ENCODE data around the gene DAAM1. TPM values are rescaled to one million over a fixed set of nuclear protein-coding genes. Genes with fewer than 3 reads are reported as not detected.

Gene DAAM1
- total RNA-seq, 2 donors from 2014 or later = 11.1 to 13.9 TPM

DNA sequence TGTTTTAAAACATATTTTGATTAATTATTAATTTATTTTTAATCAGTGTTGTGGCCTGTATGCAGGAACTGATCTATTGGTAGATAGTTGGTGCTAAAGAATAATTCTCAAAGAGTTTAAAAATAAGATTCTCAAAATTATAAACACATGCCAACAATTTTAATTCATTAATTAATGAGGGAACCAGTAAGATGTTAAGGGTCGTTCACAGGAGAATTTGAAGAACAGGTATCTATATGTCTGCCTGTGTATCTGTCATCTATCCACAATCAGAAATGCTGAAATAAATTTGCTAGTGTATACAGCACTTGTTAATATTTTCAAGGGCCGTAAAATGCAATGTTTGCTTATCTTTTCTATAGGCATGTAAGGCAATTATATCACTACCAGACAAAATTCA, 18.4 kb downstream of the DAAM1 start:
- Mint-ChIP-seq H3K9me3 (no peaks in the 10 kb centered on the region), H3K36me3 (no peaks in the 10 kb centered on the region), H3K27ac (no peak overlapping the region)
- ATAC-seq (no peak), DNase-seq (ENCODE audit: low spot score in 2 of 2) (no peak)

- no peak for DNase-seq (ENCODE audit: low spot score in 2 of 2)
- Mint-ChIP-seq H3K9me3 (no peaks in the 10 kb centered on the region), H3K36me3 (no peaks in the 10 kb centered on the region), H3K27ac (no peak overlapping the region)
- no peak for ATAC-seq
Measured at GRCh38 chr14:59207506-59207933, 19.1 kb downstream of the DAAM1 start.

DNA sequence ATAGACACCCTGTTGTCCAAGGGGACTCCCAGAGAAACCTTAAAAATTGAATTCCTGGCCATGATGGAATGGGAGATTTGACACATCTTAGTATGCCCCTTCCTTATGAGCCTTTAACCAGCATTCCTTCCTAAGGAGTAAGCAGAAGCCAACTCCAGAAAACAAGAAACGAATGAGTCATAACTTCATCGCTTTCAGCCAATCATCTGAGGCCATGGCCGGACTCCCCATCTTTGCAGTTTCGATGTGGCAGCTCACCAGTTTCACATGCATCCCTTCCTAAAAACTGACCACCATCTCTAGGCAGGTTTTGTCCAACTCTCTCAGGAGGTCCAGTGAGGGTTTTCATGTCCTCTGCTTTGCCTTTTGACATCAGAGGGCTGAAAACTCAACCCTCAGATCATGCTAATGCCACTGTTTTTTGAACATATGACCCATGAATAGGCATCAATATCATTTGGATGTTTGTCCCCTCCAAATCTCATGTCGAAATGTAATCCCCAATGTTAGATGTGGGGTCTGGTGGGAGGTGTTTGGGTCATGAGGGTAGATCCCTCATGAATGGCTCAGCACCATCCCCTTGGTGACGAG, 19.9 kb downstream of the DAAM1 start:
- no peak for DNase-seq (ENCODE audit: low spot score in 2 of 2)
- Mint-ChIP-seq H3K36me3 (no peaks in the 10 kb centered on the region), H3K27ac (no peak overlapping the region), H3K9me3 (no peaks in the 10 kb centered on the region)
- no peak for ATAC-seq

GRCh38 chr14:59208954-59209353, 20.5 kb downstream of the DAAM1 start:
- no peak for DNase-seq (ENCODE audit: low spot score in 2 of 2)
- no peak overlapping the region for H3K27ac Mint-ChIP-seq

GRCh38 chr14:59210621-59211020, 22.2 kb downstream of the DAAM1 start:
- no peaks in the 10 kb centered on the region for H3K36me3 Mint-ChIP-seq
- H3K27ac Mint-ChIP-seq = no peak overlapping the region
- ATAC-seq (no peak), DNase-seq (ENCODE audit: low spot score in 2 of 2) (no peak)
- no peaks in the 10 kb centered on the region for H3K9me3 Mint-ChIP-seq

More at GRCh38 chr14:59208954-59209353, 20.5 kb downstream of the DAAM1 start:
- no peak for ATAC-seq
- no peaks in the 10 kb centered on the region for H3K9me3 Mint-ChIP-seq
- H3K36me3 Mint-ChIP-seq = no peaks in the 10 kb centered on the region

GRCh38 chr14:59213368-59214315, 25.2 kb downstream of the DAAM1 start:
- ATAC-seq (no peak), DNase-seq (ENCODE audit: low spot score in 2 of 2) (no peak)
- Mint-ChIP-seq H3K27ac (no peak overlapping the region), H3K36me3 (no peaks in the 10 kb centered on the region), H3K9me3 (no peaks in the 10 kb centered on the region)

DNA sequence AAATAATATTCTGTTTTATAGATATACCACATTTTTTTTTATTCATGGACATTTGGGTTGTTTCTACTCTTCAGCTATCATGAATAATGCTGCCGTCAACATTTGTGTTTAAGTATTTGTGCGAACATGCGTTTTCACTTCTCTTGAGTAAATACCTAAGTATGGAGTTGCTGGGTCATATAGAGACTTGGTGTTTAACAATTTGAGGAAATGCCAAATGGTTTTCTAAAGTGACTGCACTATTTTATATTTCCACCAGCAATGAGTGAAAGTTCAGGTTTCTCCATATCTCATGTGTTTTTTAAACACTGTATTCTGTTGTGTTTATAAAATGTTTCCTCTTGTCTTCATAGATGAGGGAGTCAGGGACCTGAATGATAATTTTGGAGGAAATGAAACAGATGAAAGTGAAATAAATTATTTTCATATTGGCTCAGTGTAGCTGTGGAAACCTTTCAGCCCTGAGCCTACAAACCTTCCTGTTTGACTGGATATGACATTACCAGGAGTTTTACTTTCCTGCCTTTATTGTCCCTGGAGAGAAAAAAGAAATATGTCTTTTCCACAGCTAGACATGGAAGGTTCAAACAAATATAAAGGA, 26.3 kb downstream of the DAAM1 start:
- Mint-ChIP-seq H3K27ac (no peak overlapping the region), H3K9me3 (no peaks in the 10 kb centered on the region), H3K36me3 (no peaks in the 10 kb centered on the region)
- DNase-seq (ENCODE audit: low spot score in 2 of 2) (no peak), ATAC-seq (no peak)

DNA sequence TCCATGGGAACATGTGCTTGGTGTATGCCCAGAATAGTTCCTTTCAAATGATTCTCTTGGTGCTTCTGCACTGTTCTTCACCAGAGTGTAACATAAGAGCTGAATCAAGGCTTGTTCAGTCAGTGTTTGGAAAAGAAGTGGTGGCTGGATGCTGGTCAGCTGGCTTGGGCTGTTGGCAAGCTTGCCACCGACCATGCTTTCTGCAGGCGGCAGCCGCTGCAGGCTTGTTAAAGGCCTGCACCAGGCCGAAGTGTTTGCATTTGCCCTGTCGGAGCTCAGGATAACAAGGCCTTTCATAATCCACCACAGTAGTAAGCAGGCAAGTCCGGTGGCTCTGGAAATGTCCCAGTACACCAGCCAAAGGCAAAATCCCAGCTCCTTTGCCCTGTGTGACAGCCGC, 26.9 kb downstream of the DAAM1 start:
- H3K9me3 Mint-ChIP-seq = no peaks in the 10 kb centered on the region
- ATAC-seq = no peak
- H3K36me3 Mint-ChIP-seq = no peaks in the 10 kb centered on the region
- no peak overlapping the region for H3K27ac Mint-ChIP-seq
- no peak for DNase-seq (ENCODE audit: low spot score in 2 of 2)

GRCh38 chr14:59215757-59216156, 27.3 kb downstream of the DAAM1 start:
- H3K9me3 Mint-ChIP-seq = peaks cover 0 to 2% of the 10 kb centered on the region in 2 donors
- no peak overlapping the region for H3K27ac Mint-ChIP-seq
- no peak for ATAC-seq
- H3K36me3 Mint-ChIP-seq = no peaks in the 10 kb centered on the region
- DNase-seq (ENCODE audit: low spot score in 2 of 2) = no peak

- H3K27ac Mint-ChIP-seq = no peak overlapping the region
- peaks cover 0 to 6% of the 10 kb centered on the region in 2 donors for H3K36me3 Mint-ChIP-seq
- no peak for ATAC-seq
- DNase-seq (ENCODE audit: low spot score in 2 of 2) = no peak
- peaks cover 0 to 7% of the 10 kb centered on the region in 2 donors for H3K9me3 Mint-ChIP-seq
Measured at GRCh38 chr14:59217011-59217410, 28.5 kb downstream of the DAAM1 start.

GRCh38 chr14:59221568-59221967, 33.1 kb downstream of the DAAM1 start:
- no peak for ATAC-seq
- Mint-ChIP-seq H3K36me3 (peaks cover 0 to 6% of the 10 kb centered on the region in 2 donors), H3K27ac (no peak overlapping the region)

GRCh38 chr14:59224341-59224740, 35.9 kb downstream of the DAAM1 start:
- peaks cover 0 to 7% of the 10 kb centered on the region in 2 donors for H3K9me3 Mint-ChIP-seq
- ATAC-seq (no peak), DNase-seq (ENCODE audit: low spot score in 2 of 2) (no peak)
- no peak overlapping the region for H3K27ac Mint-ChIP-seq
- H3K36me3 Mint-ChIP-seq = peaks cover 0 to 6% of the 10 kb centered on the region in 2 donors

More at GRCh38 chr14:59221568-59221967, 33.1 kb downstream of the DAAM1 start:
- peaks cover 0 to 7% of the 10 kb centered on the region in 2 donors for H3K9me3 Mint-ChIP-seq
- DNase-seq (ENCODE audit: low spot score in 2 of 2) = no peak

DNA sequence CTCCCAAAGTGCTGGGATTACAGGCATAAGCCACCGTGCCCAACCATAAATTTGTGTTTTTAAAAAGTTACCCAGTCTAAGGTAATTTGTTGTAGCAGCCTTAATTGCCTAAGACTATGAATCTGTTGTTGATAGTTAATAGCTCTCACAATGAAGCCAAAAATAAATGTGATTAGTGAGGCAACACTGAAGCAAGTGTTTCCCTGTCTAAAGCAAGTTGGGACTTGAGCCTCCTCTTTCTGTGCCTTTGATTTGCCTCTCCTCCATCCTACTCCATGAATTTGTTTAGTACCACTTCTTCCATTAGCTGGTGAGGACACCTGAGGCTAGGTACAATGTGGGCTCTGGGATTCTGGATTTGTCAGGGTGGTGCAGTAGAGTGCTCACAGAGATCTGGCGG, 36.8 kb downstream of the DAAM1 start:
- ATAC-seq (no peak), DNase-seq (ENCODE audit: low spot score in 2 of 2) (no peak)
- H3K27ac Mint-ChIP-seq = no peak overlapping the region
- peaks cover 0 to 6% of the 10 kb centered on the region in 2 donors for H3K36me3 Mint-ChIP-seq
- peaks cover 0 to 7% of the 10 kb centered on the region in 2 donors for H3K9me3 Mint-ChIP-seq

GRCh38 chr14:59228421-59228820, 40.0 kb downstream of the DAAM1 start:
- Mint-ChIP-seq H3K9me3 (no peaks in the 10 kb centered on the region), H3K27ac (no peak overlapping the region), H3K36me3 (no peaks in the 10 kb centered on the region)
- DNase-seq (ENCODE audit: low spot score in 2 of 2) (no peak), ATAC-seq (no peak)

DNA sequence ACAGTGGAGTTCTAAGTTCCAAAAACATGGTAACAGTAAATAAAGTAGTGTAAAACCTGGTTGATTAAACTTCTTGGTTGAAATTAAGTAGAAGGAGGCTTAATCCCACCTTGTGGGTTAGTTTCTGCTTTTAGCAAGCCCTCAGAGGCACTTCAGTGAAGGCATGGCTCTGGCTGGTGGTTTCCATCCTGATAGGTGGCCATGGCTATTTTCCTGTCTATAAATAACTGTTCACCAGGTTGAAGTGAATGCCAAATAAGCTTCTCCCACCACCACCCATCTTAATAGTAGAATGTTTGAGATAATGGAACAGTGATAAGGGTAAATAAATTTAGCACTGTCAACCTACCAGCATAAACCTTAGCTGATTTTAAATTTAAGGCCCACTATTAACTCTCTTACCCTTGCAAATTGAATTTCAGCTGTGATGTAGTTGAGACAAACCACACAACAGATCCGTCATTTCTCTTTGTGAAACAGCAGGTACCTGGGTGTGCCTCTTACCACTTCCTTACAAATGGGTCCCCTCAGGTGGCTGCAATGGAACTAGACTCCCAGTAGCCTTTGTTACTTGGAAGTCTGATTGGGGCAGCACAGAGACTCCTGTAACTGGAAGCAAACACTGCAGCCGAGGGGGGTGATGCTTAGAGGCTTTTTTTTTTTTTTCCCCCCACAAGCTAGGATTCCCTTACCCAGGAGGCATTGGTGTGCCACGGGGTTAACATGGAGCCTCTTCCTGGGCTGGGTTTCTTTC, 41.4 kb downstream of the DAAM1 start:
- ATAC-seq = no peak

GRCh38 chr14:59236195-59236594, 47.7 kb downstream of the DAAM1 start:
- DNase-seq (ENCODE audit: low spot score in 2 of 2) (no peak), ATAC-seq (no peak)
- Mint-ChIP-seq H3K27ac (no peak overlapping the region), H3K9me3 (no peaks in the 10 kb centered on the region), H3K36me3 (peaks cover 0 to 10% of the 10 kb centered on the region in 2 donors)

More for the DNA sequence above, 41.4 kb downstream of the DAAM1 start:
- Mint-ChIP-seq H3K36me3 (peaks cover 0 to 1% of the 10 kb centered on the region in 2 donors), H3K27ac (peak overlapping the region in 1 of 2 donors; percentile 36), H3K9me3 (no peaks in the 10 kb centered on the region)
- no peak for DNase-seq (ENCODE audit: low spot score in 2 of 2)

Measured in activated naive CD4-positive, alpha-beta T cell treated with anti-CD3 and anti-CD28 coated beads, Interleukin-2, amount 50 U/mL, for 72 hours (primary cell).